ENCODE data around the gene MMD2. TPM values are rescaled to one million over a fixed set of nuclear protein-coding genes. Genes with fewer than 3 reads are reported as not detected.

Gene MMD2
- total RNA-seq, 1 experiment from 2014 or later, result not detected

DNA sequence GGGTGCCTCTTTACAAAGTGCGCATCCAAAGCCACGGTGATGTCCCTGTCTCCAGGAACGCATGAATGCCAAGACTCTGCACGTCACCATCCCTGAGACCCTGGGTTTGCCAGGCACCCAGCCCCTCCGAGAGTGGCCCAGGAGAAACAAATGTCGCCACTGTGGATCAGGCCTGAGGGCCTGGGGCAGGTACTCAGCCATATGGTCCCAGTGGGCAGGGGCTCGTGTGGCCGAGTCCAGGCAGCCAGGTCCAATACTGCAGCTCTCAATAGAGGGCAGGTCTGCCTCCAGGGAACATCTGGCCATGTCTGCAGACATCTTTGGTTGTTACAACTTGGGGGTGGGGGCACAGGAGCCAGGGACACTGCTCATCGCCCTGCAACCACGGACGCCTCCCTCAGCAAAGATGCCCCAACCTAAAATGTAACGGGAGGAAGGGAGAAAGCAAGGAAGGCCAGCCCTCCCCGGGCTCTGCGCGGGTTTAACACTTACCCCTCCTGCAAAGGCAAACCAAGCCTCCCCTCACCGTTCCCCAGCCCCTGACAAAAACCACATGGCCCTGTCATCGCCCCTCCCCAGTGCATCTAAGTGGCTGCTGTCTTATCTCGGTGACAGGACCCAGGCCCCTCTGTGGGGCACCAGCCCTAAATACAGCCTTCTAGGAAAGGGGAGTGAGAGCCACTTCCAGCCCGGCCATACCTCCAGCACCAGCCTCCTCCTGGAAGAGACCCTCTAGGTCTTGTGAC is 86.9 kb downstream of the MMD2 start:
- CTCF ChIA-PET, result interaction anchor here (0.7 to 2.6 kb wide), 4 partner anchors 10 to 42 kb away, joined by 3 to 12 read pairs (median 4); partner anchors contain the start of gene RADIL
- DNase-seq (ENCODE audit: low spot score), result no peak
- peaks cover 11% of the 10 kb centered on the region for H3K4me1 Mint-ChIP-seq

More for the DNA sequence above, 86.9 kb downstream of the MMD2 start:
- ATAC-seq, result no peak
- H3K4me3 Mint-ChIP-seq, result no peak overlapping the region
- H3K9me3 Mint-ChIP-seq, result peaks cover 4% of the 10 kb centered on the region
- peaks cover 3% of the 10 kb centered on the region; the same call in 1 of the 2 replicates for H3K36me3 Mint-ChIP-seq
- TF ChIP-seq, protein P1, sequence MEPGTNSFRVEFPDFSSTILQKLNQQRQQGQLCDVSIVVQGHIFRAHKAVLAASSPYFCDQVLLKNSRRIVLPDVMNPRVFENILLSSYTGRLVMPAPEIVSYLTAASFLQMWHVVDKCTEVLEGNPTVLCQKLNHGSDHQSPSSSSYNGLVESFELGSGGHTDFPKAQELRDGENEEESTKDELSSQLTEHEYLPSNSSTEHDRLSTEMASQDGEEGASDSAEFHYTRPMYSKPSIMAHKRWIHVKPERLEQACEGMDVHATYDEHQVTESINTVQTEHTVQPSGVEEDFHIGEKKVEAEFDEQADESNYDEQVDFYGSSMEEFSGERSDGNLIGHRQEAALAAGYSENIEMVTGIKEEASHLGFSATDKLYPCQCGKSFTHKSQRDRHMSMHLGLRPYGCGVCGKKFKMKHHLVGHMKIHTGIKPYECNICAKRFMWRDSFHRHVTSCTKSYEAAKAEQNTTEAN (CRISPR knock-in tag; IDR thresholded peaks at IDR 0.05), result no peak
- TF ChIP-seq ZNF138 (CRISPR knock-in tag; conservative IDR thresholded peaks at IDR 0.05) (no peak), NR3C1 (CRISPR knock-in tag; conservative IDR thresholded peaks at IDR 0.05; ENCODE audit: low read depth) (no peak), NFE2L1 (CRISPR knock-in tag; IDR thresholded peaks at IDR 0.05) (no peak), RORB (CRISPR knock-in tag; IDR thresholded peaks at IDR 0.05) (no peak), NFYB (CRISPR knock-in tag; conservative IDR thresholded peaks at IDR 0.05; ENCODE audit: low read depth) (no peak), PRRX2 (CRISPR knock-in tag; IDR thresholded peaks at IDR 0.05) (no peak), SMAD4 (CRISPR knock-in tag; IDR thresholded peaks at IDR 0.05) (no peak), ESRRA (CRISPR knock-in tag; IDR thresholded peaks at IDR 0.05; ENCODE audit: borderline replicate concordance) (no peak), TEAD4 (CRISPR knock-in tag; IDR thresholded peaks at IDR 0.05) (no peak)
- TF ChIP-seq, protein P2, sequence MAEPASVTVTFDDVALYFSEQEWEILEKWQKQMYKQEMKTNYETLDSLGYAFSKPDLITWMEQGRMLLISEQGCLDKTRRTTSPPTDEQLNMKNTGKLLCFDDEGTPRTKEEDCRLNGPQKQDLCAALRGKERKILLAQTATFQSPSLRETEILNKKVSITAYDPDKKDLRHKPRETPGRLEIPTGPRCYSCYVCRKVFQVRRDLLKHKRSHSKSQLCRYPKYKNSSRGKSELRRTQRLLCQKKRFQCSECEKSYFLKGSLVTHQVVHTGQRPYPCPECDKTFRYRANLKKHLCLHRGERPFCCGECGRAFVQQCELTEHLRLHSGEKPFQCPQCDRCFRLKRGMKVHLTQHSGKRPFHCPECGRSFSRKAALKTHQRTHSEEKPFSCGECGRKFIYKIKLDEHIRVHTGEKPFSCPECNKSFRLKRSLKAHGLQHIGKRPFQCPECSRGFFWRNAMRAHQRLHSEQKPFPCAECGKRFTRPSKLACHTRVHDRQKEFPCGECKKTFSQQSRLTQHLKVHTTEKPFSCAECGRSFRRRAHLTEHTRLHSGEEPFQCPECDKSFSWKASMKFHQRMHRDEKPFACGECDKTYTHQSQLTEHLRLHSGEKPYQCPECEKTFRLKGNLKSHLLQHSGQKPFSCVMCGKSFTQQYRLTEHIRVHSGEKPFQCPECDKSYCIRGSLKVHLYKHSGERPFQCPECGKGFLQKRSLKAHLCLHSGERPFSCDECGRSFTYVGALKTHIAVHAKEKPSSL (CRISPR knock-in tag; conservative IDR thresholded peaks at IDR 0.05), result no peak
- TF ChIP-seq, protein P3, sequence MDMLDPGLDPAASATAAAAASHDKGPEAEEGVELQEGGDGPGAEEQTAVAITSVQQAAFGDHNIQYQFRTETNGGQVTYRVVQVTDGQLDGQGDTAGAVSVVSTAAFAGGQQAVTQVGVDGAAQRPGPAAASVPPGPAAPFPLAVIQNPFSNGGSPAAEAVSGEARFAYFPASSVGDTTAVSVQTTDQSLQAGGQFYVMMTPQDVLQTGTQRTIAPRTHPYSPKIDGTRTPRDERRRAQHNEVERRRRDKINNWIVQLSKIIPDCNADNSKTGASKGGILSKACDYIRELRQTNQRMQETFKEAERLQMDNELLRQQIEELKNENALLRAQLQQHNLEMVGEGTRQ (CRISPR knock-in tag; IDR thresholded peaks at IDR 0.05), result no peak
- TF ChIP-seq, protein P4, sequence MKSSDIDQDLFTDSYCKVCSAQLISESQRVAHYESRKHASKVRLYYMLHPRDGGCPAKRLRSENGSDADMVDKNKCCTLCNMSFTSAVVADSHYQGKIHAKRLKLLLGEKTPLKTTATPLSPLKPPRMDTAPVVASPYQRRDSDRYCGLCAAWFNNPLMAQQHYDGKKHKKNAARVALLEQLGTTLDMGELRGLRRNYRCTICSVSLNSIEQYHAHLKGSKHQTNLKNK (CRISPR knock-in tag; IDR thresholded peaks at IDR 0.05), result no peak
- TF ChIP-seq, protein P5, sequence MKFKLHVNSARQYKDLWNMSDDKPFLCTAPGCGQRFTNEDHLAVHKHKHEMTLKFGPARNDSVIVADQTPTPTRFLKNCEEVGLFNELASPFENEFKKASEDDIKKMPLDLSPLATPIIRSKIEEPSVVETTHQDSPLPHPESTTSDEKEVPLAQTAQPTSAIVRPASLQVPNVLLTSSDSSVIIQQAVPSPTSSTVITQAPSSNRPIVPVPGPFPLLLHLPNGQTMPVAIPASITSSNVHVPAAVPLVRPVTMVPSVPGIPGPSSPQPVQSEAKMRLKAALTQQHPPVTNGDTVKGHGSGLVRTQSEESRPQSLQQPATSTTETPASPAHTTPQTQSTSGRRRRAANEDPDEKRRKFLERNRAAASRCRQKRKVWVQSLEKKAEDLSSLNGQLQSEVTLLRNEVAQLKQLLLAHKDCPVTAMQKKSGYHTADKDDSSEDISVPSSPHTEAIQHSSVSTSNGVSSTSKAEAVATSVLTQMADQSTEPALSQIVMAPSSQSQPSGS (CRISPR knock-in tag; IDR thresholded peaks at IDR 0.05; ENCODE audit: borderline replicate concordance, low read depth), result no peak
- TF ChIP-seq, protein P6, sequence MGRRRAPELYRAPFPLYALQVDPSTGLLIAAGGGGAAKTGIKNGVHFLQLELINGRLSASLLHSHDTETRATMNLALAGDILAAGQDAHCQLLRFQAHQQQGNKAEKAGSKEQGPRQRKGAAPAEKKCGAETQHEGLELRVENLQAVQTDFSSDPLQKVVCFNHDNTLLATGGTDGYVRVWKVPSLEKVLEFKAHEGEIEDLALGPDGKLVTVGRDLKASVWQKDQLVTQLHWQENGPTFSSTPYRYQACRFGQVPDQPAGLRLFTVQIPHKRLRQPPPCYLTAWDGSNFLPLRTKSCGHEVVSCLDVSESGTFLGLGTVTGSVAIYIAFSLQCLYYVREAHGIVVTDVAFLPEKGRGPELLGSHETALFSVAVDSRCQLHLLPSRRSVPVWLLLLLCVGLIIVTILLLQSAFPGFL (CRISPR knock-in tag; IDR thresholded peaks at IDR 0.05; ENCODE audit: borderline replicate concordance), result no peak
- TF ChIP-seq, protein P7, sequence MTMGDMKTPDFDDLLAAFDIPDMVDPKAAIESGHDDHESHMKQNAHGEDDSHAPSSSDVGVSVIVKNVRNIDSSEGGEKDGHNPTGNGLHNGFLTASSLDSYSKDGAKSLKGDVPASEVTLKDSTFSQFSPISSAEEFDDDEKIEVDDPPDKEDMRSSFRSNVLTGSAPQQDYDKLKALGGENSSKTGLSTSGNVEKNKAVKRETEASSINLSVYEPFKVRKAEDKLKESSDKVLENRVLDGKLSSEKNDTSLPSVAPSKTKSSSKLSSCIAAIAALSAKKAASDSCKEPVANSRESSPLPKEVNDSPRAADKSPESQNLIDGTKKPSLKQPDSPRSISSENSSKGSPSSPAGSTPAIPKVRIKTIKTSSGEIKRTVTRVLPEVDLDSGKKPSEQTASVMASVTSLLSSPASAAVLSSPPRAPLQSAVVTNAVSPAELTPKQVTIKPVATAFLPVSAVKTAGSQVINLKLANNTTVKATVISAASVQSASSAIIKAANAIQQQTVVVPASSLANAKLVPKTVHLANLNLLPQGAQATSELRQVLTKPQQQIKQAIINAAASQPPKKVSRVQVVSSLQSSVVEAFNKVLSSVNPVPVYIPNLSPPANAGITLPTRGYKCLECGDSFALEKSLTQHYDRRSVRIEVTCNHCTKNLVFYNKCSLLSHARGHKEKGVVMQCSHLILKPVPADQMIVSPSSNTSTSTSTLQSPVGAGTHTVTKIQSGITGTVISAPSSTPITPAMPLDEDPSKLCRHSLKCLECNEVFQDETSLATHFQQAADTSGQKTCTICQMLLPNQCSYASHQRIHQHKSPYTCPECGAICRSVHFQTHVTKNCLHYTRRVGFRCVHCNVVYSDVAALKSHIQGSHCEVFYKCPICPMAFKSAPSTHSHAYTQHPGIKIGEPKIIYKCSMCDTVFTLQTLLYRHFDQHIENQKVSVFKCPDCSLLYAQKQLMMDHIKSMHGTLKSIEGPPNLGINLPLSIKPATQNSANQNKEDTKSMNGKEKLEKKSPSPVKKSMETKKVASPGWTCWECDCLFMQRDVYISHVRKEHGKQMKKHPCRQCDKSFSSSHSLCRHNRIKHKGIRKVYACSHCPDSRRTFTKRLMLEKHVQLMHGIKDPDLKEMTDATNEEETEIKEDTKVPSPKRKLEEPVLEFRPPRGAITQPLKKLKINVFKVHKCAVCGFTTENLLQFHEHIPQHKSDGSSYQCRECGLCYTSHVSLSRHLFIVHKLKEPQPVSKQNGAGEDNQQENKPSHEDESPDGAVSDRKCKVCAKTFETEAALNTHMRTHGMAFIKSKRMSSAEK (CRISPR knock-in tag; IDR thresholded peaks at IDR 0.05; ENCODE audit: borderline replicate concordance), result no peak
- TF ChIP-seq, protein P8, sequence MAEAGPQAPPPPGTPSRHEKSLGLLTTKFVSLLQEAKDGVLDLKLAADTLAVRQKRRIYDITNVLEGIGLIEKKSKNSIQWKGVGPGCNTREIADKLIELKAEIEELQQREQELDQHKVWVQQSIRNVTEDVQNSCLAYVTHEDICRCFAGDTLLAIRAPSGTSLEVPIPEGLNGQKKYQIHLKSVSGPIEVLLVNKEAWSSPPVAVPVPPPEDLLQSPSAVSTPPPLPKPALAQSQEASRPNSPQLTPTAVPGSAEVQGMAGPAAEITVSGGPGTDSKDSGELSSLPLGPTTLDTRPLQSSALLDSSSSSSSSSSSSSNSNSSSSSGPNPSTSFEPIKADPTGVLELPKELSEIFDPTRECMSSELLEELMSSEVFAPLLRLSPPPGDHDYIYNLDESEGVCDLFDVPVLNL (CRISPR knock-in tag; IDR thresholded peaks at IDR 0.05; ENCODE audit: borderline replicate concordance, low read depth), result no peak
- TF ChIP-seq, protein P9, sequence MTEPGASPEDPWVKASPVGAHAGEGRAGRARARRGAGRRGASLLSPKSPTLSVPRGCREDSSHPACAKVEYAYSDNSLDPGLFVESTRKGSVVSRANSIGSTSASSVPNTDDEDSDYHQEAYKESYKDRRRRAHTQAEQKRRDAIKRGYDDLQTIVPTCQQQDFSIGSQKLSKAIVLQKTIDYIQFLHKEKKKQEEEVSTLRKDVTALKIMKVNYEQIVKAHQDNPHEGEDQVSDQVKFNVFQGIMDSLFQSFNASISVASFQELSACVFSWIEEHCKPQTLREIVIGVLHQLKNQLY (CRISPR knock-in tag; IDR thresholded peaks at IDR 0.05), result no peak
- H3K27me3 Mint-ChIP-seq (ENCODE audit: low read depth), result no peaks in the 10 kb centered on the region; the same call in 1 of the 2 replicates
- POLR2A ChIA-PET, result no interaction called here
- no peak overlapping the region for H3K27ac Mint-ChIP-seq

All from WTC11 (cell line).